ENCODE data around the gene MTPN.

- TF ChIP-seq, protein P1, sequence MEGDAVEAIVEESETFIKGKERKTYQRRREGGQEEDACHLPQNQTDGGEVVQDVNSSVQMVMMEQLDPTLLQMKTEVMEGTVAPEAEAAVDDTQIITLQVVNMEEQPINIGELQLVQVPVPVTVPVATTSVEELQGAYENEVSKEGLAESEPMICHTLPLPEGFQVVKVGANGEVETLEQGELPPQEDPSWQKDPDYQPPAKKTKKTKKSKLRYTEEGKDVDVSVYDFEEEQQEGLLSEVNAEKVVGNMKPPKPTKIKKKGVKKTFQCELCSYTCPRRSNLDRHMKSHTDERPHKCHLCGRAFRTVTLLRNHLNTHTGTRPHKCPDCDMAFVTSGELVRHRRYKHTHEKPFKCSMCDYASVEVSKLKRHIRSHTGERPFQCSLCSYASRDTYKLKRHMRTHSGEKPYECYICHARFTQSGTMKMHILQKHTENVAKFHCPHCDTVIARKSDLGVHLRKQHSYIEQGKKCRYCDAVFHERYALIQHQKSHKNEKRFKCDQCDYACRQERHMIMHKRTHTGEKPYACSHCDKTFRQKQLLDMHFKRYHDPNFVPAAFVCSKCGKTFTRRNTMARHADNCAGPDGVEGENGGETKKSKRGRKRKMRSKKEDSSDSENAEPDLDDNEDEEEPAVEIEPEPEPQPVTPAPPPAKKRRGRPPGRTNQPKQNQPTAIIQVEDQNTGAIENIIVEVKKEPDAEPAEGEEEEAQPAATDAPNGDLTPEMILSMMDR (IDR thresholded peaks at IDR 0.05): no peak
- TF ChIP-seq POLR2A (IDR thresholded peaks at IDR 0.05): no peak
Observed at GRCh38 chr7:135917721-135918120, 59.4 kb downstream of the MTPN start.
